NK-92 (cell line): ENCODE results near the gene MEIOB.

Experiments used
- DNase-seq: peaks from one replicate; lab custom pipeline; 2025; ENCODE audit not compliant: unreplicated experiment; lab: John Stamatoyannopoulos, UW

Gene MEIOB

GRCh38 chr16:1788095-1788707 is 83.8 kb downstream of the MEIOB start:
- no peak for DNase-seq

DNA sequence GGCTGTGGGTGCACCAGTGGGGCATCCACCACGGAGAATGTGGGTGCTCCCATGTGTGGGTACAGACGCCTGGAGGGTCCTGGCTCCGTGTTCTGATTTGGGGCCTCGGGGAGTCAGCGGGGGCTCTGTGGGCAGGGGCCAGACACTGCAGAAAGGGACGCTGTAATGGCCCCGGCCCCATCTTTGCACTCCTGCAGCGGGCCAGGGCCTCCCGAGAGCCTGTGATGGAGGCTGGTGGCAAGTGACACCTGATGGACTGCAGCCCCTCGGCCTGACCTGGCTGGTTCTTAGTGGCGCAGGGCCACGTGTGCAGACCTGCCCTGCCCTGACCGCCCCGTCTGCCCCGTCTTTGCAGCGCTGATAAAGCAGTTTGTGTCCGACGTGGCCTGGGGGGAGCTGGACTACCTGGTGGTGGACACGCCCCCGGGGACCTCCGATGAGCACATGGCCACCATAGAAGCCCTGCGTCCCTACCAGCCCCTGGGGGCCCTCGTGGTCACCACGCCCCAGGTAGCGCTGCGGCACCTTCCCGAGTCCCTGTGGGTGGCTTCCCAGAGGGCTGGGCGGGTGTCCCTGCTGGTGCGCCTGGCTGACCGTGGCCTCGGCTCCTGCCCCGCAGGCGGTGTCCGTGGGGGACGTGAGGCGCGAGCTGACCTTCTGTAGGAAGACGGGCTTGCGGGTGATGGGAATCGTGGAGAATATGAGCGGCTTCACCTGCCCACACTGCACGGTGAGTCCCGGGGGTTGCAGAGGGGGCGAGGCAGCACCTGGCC is 84.5 kb downstream of the MEIOB start:
- no peak for DNase-seq

DNA sequence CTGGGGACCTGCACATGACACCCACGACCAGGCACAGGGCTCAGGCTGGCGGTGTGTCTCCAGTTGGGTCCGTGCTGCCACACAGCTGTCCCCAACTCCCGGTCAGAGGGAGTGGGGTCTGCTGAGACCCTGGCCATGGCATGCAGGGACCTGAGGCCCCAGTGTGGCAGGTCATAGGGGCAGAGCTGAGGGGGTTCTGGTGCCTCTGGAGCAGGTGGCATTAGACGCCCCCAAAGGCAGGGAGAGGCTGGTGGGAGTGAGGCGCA is 85.0 kb downstream of the MEIOB start:
- DNase-seq = no peak

DNA sequence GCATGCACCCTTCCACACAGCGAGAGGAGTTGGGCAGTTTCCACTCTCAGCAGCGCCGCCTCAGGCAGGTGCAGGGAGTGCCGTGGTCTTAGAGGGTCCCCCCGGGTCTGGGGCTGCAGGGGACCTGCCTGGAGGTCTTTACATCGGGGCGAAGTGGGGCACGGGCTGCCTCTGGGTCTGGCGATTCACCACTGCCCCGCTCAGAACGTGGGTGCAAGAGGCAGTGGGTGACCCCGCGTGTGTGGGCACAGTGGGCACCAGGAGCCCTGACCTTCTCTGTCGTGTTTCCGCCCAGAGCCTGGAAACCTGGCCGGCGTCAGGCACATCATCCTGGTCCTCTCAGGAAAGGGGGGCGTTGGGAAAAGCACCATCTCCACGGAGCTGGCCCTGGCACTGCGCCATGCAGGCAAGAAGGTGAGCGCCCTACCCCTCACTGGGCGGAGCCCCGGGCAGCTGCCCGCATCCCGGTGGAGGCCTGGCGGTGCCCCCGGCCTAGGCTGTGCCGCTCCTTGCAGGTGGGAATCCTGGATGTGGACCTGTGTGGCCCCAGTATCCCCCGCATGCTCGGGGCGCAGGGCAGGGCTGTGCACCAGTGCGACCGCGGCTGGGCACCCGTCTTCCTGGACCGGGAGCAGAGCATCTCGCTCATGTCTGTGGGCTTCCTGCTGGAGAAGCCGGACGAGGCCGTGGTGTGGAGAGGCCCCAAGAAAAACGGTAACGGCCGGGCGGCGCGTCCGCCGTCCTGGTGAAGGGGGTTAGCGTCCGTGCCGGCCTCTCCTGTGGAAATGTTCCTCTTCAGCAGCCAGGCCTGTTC is 85.5 kb downstream of the MEIOB start:
- DNase-seq = no peak

DNA sequence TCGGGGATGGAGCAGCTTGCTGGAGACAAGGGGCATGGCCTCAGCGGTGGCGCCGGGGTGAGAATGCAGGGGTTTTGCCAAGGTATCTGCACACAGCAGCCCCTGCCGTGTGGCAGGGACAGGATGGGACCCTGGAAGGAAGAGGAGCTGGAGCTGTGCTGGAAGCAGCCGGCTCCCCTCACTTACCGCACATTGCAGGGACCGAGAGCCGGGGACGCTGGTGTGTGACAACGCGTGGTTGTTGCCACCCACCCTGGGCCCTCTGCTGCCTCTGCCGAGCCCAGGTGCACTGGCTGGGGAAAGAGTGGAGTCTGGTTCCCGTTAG is 86.2 kb downstream of the MEIOB start:
- no peak for DNase-seq

GRCh38 chr16:1784977-1785845 is 86.8 kb downstream of the MEIOB start:
- no peak for DNase-seq
